Measurements from ENCODE around the gene ELOVL6.

- TF ChIP-seq EZH2 (IDR thresholded peaks at IDR 0.05): no peak
- TF ChIP-seq CTCF (IDR thresholded peaks at IDR 0.05 in 2 of 3, conservative IDR thresholded peaks at IDR 0.05 in 1 of 3; ENCODE audit: borderline replicate concordance in 1 of 3, insufficient read depth in 1 of 3, low read depth in 2 of 3, low read length in 2 of 3): no peak
- no peak for TF ChIP-seq MAX (IDR thresholded peaks at IDR 0.05)
- no peak for TF ChIP-seq REST (IDR thresholded peaks at IDR 0.05; ENCODE audit: low read depth)
- no peak for TF ChIP-seq ZFX (IDR thresholded peaks at IDR 0.05)
- no peak for TF ChIP-seq POLR2A (IDR thresholded peaks at IDR 0.05; ENCODE audit: borderline replicate concordance, extremely low read depth, insufficient read depth, insufficient read length)
- TF ChIP-seq ZNF274 (IDR thresholded peaks at IDR 0.05; ENCODE audit: low read depth, low read length): no peak
- TF ChIP-seq ZBTB33 (IDR thresholded peaks at IDR 0.05; ENCODE audit: extremely low read depth, insufficient replicate concordance, low read length): no peak
- TF ChIP-seq ELF1 (IDR thresholded peaks at IDR 0.05; ENCODE audit: borderline replicate concordance, low read depth): no peak
Measured at GRCh38 chr4:110096405-110096804, 102.0 kb downstream of the ELOVL6 start.
